Inflammatory macrophage treated with lipopolysaccharide for 4 hours (primary cell): ENCODE measurements around the gene TLX3.

Experiments used
- DNase-seq: peaks from one replicate; pipeline ENCODE4 v3.0.0-alpha.2; 2020

The TLX3 gene

DNA sequence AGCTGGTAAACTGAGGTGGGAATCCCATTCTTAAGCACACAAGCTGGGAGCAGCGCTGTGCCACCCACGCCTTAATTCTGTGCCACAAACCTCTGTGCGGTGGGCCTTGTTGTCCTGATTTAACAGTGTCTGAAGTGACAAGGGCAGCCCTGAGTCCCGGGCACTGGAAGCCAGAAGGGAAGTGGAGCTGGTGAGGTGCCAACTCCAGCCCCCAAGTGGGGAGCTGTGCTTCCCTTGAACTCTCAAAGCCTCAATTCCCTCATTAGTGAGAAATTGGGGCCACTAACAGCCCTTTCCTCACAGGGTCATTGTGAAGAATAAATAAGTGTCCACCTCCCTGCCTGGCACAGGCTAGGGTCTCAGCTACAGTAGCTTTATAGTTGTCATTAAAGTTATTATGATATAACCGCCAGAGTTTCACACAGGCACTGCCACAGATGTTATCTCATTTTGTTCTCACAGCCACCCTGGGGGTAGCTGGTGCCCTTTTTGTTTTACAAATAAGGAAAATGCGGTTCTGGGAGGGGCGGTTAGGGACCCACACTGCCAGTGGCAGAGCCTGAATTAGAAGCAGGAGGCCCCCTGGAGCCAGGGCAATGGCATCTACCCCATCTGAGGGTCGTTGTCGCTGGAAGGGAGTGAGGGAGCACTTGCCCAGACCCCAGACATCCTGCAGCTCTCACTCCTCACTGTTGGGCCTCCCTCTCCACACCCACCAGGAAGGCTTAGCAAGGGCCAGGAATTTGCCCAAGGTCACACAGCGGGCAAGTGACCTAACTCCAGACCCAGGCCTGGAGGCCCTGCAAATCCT is 2.1 kb upstream of the TLX3 start:
- DNase-seq, result no peak

DNA sequence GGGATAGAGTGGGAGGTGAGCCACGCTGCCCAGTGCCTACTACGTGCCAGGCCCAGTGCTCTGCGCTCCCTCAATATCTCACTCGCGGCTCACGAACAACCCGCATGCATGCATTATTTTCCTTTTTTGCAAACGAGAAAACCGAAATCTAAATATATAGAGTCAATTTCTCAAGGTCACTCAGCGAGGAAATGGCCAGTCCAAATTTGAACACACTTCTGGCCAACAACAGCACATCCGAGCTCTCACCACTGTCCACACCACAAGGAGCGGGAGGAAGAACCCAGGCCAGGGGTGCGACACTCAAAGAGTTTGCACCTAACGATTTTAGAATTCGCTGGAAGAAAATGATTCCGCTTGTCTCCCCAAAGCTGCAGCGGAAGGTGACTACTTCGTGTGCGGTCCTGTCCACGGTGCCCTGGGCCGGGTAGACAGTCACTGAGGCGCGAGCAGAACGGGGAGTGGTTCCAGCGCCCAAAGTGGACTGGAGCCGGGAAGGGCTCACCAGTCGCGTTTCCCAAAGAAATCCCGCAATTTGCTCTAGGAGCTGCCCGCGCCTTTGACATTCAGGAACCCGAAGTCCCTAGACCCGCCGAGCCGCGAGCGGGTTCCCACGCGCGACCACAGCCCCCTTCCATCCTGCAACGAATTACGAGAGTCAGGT is 1.1 kb upstream of the TLX3 start:
- no peak for DNase-seq

DNA sequence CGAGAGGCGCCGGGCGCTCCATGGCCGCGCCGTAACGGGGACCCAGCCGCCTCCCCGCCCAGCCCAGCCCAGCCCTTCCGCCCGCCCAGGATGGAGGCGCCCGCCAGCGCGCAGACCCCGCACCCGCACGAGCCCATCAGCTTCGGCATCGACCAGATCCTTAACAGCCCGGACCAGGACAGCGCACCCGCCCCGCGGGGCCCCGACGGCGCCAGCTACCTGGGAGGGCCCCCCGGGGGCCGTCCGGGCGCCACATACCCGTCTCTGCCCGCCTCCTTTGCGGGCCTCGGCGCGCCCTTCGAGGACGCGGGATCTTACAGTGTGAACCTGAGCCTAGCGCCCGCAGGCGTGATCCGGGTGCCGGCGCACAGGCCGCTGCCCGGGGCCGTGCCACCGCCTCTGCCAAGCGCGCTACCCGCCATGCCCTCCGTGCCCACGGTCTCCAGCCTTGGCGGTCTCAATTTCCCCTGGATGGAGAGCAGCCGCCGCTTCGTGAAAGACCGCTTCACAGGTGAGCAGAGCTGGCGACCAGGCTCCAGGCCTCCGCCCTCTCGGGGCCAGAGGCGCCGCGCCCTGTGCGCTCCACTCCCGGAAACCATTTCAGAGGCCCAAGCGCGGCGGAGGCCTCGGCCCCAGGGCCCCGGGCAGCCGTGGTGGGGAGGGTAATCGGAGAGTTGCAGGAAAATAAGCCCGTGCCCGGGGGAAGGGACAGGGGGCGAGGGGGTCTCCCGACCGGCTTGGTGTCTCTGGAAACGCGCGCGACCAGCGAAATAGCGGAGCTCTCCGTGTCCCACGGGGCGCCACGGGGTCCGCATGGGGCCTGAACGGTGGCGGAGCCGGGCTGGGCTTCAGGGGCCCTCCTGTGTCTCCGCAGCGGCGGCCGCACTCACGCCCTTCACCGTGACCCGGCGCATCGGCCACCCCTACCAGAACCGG is 496 bp downstream of the TLX3 start:
- no peak for DNase-seq

DNA sequence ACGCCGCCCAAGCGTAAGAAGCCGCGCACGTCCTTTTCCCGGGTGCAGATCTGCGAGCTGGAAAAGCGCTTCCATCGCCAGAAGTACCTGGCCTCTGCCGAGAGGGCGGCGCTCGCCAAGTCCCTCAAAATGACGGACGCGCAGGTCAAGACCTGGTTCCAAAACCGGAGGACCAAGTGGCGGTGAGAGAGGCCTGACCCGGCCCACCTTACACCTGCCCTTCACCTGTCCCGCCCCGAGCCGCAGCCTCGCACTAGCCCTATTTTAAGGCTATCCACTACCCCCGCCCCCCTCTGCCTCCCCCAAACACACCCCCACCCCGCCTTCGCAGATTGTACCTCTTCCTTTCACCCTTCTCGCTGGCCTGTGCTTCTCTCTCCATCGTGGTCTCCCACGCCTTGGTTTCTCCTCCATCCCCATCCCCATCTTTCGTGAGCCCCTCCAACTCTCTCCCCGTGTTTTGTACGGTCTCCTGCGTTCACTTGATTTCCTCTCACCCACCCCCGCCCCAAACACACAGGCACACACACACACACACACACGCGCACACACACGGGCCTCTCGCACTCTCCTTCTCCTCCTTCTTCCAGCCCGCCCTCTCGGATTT is 1.3 kb downstream of the TLX3 start:
- DNase-seq, result no peak

DNA sequence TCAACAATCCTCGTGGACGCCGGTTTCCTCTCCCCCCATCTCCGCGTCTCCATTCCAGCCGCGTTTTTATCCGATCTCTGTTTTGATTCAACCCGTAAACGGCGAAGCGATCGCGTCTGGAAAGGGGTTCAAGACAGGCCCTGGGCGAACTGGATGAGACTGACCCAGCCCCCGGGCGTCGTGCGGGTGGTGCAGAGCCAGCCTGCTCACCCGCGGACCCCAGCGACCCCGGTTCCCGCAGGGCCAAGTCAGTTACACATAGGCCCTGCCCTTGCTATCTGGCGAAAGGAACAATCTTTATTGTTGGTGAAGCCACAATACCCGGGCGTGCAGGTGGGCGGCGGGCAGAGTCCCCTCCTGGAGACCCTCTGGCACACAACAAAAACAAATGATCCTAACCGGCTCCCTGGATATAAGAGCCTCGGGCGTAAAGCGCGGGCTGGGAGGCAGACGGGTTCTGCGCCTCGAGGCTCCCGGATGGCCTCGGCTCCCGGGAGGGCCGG is 1.8 kb downstream of the TLX3 start:
- no peak for DNase-seq

DNA sequence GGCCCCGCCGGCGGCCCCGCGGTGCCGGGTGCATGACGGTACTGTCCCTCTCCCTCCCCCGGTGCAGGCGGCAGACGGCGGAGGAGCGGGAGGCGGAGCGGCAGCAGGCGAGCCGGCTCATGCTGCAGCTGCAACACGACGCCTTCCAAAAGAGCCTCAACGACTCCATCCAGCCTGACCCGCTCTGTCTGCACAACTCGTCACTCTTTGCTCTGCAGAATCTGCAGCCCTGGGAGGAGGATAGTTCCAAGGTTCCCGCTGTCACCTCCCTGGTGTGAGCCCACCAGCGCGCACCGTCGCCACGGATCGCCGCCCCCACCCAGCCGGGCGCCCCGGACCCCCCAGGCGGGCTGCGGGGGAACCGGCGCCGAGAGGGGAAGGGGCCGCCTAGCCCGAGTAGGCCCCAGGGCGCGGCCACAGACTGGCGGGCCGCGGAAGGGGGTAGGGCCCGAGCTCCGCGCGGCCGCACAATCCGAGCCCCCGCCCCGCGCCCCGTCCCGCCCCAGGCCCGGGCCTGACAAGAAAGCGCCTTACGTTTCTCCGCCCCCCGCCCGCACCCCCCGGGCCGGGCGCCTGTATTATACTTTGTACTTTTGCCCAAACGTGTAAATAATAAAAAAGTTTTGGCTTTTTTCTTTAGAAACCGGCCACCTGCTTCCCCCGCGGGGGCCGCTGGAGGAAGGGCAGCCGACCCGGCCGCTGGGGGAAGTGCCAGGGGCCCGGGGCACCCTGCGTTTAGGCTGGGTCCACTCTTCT is 2.5 kb downstream of the TLX3 start:
- DNase-seq, result no peak

DNA sequence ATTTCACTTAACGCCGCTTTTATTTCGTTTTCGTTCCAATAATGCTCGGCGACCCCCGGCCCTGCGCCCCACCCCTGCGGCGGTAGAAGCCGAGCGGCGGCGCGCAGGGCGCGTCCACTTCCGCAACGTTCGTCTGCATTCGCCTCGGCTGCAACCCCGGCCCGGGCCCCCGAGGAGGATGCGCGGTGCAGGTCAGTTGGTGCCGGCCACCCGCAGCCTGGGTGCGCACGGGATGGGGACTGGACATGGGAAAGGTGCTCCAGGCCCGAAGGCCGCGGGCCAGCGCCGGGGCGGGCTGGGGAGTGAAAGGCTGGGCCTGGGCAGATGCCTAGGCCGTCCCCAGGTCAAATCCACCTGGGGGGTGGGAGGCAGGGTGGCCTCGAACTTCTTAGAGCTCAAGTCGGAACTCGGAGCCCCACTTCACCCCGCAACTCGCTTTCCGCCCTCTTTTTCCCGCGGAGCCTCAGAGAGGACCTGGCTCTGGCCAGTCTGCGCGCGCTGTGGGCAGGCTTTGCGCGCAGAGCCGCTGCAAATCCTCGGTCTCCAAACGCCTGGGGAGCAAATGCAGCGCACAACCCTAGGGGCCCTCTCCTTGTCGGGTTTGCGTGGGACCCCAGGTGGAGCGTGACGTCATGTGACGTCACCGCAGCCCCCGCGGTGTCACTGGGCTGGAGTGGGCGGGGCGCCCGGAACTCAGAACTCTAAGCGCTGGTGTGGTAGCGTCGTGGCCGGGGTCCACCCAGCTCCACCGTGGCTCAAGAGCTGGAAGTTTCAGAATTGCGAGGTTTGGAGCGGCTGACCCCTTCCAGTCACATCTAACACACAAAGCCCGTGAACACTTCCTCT is 3.3 kb downstream of the TLX3 start:
- no peak for DNase-seq

DNA sequence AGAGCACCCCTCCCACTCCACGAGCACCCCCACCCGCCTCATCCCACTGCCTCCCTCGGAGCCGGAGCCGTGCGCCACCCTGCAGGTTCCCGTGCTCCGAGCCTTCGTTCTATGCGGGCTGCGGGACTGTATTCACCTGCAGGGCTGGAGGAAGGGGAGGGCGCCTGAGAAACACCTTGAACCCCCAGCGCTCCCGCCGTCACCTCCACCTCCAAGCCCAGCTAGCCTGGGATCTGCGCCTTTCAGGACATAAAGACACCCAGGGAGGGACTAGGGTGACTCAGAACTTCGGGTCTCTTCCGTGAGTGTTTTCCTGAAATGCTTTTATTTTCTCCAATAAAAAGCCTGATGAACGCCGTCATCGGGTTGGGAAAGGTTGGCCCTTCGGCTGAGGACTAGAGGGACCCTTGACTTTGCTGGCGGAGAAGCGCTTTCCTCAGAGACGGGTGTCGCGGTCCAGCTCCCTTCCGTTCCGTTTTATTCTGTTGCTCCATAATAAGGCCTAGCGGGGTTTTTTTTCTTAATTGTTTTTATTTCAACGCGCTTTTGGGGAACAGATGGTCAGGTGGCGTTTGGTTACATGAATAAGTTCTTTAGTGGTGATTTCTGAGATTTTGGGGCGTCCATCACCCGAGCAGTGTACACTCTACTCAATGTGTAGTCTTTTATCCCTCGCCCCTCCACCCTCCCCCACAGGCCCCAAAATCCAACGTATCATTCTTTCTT is 4.6 kb downstream of the TLX3 start:
- DNase-seq, result no peak

DNA sequence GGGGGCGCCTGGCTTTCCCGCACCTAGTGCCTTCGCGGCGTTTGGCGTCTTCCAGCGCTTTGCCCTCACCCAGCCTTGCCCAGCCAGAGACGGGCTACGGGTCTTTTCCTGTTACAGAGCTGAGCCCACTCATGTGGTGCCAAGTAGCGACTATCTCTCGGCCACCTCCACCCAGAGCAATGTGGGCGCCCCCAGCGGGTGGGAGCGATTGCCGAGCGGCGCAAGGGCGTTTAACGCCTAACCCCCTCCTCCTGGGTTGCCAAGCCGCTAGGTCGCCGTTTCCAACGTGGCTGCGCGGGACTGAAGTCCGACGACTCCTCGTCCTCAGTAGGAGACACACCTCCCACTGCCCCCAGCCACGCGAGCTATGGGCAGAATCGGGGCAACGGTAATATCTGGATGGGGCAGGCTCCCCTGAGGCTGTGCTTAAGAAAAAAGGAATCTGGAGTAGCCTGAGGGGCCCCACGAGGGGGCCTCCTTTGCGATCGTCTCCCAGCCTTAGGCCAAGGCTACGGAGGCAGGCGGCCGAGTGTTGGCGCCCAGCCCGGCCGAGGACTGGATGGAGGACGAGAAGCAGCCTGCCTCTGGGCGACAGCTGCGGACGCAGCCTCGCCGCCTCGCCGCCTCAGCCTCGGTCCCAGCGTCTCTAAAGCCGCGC is 5.8 kb downstream of the TLX3 start:
- no peak for DNase-seq

DNA sequence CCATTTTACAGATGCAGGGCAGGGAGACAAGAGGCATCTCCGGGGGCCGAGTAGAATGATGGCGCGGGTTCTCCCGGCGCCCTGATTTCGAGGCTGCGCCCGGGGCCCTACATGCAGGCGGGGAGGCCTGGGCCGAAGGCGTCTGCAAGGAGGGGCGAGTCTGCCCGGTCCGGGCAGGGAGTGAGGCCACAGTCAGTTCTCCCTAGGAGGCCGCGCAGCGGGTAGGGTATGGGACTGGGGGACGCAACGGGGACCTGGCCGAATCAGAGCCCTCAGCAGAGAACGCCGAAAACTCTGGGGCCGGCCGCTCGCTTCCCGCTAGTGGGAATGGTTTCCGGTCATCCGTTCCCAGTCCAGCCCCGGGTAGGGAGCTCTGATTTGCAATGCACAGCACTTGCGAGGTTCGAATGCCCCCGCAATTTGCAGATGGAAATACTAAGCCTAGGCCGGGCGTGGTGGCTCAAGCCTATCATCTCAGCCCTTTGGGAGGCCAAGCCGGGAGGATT is 6.4 kb downstream of the TLX3 start:
- DNase-seq, result no peak

DNA sequence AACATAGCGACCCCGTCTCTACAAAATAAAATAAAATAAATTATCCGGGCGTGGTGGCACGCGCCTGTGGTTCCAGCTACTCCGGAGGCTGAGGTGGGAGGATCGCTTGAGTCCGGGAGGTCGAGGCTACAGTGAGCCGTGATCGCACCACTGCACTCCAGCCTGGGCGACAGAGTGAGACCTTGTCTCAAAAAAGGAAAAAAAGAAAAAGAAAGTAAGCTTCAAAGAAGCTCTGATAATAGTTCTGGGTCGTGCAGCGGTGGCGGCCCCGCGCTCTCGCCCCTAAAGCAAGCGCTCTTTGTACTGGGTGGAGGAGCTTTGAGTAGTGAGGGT is 6.8 kb downstream of the TLX3 start:
- DNase-seq, result no peak

DNA sequence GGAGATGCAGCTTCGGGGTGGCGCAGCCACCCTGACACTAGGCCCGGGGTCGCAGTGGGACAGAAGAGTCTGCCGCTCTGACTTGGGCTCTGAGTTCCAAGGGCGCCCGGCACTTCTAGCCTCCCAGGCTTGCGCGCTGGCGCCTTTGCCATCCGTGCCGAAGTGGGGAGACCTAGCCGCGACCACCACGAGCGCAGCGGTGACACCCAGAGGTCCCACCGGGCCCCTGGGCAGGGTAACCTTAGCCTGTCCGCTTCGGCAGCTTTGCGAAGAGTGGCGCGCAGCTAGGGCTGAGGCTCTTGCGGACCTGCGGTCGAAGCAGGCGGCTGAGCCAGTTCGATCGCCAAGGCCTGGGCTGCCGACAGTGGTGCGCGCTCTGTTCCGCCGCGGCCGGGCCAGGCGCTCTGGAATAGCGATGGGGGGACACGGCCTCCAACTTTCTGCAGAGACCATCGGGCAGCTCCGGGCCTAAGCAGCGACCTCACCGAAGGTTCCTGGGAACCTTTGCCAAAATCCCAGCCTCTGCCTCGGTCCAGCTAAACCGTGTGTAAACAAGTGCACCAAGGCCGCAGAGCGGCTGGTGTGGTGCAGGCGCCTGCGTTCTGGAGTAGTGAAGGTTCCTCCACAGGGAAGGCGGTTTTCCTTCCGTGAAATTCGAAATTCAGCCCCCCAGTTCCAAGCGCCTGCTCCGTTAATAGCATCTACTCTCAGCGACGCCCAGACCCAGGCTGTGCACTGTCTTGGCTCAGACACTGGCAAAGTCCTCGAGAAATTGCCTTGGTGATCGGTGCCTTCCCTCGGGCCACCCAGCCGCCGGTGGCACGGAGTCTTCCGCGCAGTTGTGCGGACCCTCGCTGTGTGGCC is 7.4 kb downstream of the TLX3 start:
- no peak for DNase-seq

DNA sequence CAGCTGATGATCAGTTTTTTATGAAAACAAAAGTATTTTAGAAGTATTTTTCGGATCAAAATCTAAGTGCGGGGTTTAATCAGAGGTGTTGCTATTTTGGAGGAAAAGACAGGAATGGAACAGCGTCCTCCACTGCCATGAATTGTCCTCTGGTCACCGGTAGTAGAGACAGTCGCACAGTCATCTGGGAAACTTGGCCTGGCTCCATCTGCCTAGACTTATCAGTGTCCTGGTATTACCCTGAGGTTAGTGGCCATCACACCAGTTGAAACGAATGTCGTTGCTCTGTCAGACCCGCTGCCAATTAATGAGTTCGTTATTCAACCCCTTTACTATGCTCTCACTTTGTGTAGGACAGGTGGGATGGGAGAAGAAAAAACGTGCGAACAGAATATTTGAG is 8.2 kb downstream of the TLX3 start:
- no peak for DNase-seq

DNA sequence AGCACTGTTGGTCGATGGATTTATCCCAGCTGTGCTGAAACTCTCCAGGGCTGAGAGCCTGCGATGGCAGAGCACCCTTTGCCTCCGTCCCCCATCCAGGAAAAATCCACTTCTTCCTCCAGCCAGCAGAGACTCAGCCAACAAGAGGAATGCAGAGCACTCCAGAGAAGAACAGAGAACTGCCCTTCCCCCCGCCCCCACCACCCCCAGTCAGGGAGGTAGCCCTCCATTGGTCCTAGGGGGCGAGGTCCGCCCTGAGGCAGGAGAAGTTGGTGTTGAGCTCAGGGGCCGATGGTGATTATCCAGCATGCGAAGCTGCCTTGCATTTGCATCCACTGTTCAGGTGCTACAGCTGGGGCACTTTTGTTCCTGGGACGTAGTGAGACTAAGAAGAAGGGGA is 9.0 kb downstream of the TLX3 start:
- DNase-seq, result no peak

DNA sequence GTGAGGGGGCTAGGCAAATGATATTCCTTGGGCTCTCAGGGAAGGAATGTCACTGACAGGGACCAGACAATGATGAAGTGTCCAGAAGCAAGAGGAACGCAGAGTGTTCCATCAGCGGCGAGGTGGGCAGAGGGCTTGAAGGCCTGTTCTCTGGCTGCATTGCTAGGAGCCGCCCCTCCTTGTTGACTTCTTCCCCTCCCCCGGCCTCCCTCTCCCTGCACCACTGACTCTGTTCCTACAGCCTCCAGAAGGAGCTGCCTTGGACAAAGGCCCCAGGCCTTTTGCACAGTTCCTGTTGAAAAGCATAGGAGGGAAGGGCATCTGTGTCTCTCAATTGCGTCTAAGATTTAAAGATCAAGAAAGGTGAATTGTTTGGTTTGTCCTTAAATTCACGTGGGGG is 12.4 kb downstream of the TLX3 start:
- no peak for DNase-seq

DNA sequence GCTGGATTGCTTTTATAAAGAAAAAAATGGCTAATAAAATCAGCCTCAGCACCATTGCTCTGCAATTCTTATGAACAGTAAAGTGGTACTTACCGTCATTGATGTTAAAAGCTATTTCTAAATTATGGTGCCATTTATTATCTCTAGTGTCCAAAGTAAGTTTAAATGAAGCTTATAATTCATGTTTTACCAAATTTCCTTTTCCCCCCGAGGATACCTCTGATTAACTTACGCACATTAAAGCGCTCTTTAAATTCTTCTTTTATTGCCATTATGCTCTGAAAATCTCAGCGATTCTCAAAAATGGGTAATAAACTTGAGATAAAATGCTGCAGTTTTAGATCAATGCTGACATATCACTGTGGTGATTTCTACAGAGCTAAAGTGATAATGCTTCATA is 13.5 kb downstream of the TLX3 start:
- no peak for DNase-seq

DNA sequence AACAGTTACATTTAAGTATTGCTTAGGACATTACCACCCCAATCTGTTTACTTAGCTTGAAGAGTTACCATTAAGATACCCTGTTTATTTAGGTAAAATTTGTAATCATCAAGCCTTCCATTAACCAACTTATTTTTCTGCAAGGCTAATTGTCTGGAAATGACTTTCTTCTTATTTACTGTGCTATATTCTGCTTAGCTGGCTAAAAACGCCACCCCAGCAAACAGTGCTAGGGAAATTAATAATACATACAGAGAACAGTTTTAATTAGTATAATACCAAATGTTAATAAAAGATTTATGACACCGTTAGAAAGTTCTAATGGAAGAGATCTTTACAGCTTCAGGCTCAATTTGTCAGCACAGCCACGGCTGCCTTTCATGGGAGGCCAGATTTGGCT is 14.0 kb downstream of the TLX3 start:
- DNase-seq, result no peak

DNA sequence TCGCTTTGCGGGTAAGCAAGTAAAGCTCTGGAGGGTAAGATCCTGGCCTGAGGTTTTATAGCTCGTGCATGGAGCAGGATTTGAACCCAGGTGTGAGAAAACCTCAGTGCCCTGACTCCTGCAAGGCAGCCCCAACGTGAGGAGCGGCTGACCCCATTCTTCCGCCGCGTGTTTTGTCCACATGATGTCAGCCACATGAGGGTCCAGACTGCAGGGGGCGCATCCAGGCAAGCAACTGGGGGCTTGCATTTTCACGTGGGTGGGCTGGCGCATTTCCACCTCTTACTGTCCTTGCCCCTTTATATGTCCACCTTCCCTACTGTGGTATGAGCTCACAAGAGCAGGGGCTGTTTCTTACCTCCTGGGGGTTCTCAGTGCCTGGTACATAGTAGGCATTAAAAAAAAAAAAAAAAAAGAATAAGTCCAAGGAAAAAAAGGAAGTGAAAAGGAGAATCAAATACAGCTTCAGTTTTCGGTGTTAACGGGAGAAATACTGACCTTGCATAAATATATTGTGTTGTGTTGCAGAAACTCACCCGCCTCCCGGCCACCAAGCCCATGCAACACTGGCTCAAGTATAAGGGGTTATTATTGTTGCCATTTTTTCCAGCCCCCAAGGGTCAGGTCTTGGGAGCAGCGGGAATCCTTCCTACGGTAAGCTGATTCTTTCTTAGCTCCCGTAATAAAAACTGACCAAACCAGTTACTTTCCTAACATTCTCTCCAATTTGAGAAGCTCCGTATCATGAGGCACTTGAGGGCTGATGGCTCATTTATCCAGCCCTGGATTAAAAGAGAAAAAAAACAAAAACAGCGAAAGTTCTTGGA is 15.0 kb downstream of the TLX3 start:
- DNase-seq, result peak; percentile 53
